ENCODE data around the gene PCP2. TPM values are rescaled to one million over a fixed set of nuclear protein-coding genes. Genes with fewer than 3 reads are reported as not detected.
A peak's percentile ranks its signal among the peaks of the same experiment; 100 is the strongest.

PCP2 gene
- total and polyA plus RNA-seq, 2 of the 13 experiments (the other 11 are each of a cell fraction or from before 2014, with no cell fraction given): 0.62 TPM; not detected in 1

- peak; percentile 69; the same call in 1 of the 2 replicates for TF ChIP-seq JUN (CRISPR knock-in tag; IDR thresholded peaks at IDR 0.05)
- TF ChIP-seq ZBTB1 (CRISPR knock-in tag; IDR thresholded peaks at IDR 0.05; ENCODE audit: borderline replicate concordance): no peak
- peak; percentile 56; the same call in 1 of the 2 replicates for TF ChIP-seq ZNF747 (CRISPR knock-in tag; IDR thresholded peaks at IDR 0.05; ENCODE audit: borderline replicate concordance)
- TF ChIP-seq SOX6 (IDR thresholded peaks at IDR 0.05): no peak
- no peak for TF ChIP-seq SOX6 (CRISPR knock-in tag; IDR thresholded peaks at IDR 0.05)
- TF ChIP-seq TBP (CRISPR knock-in tag; IDR thresholded peaks at IDR 0.05): no peak
- no peak for TF ChIP-seq MTF2 (CRISPR knock-in tag; IDR thresholded peaks at IDR 0.05; ENCODE audit: borderline replicate concordance)
- TF ChIP-seq ZNF232 (CRISPR knock-in tag; IDR thresholded peaks at IDR 0.05; ENCODE audit: borderline replicate concordance): peak; percentile 66; the same call in 1 of the 2 replicates
- peak; percentile 84; the same call in 1 of the 2 replicates for TF ChIP-seq KDM2A (CRISPR knock-in tag; IDR thresholded peaks at IDR 0.05; ENCODE audit: borderline replicate concordance, low read depth)
- TF ChIP-seq ZFY (CRISPR knock-in tag; IDR thresholded peaks at IDR 0.05): peak; percentile 54; the same call in 1 of the 2 replicates
- TF ChIP-seq ZNF569 (CRISPR knock-in tag; IDR thresholded peaks at IDR 0.05; ENCODE audit: borderline replicate concordance): no peak
- TF ChIP-seq ZNF780A (CRISPR knock-in tag; IDR thresholded peaks at IDR 0.05): no peak
- TF ChIP-seq PAXIP1 (CRISPR knock-in tag; conservative IDR thresholded peaks at IDR 0.05): no peak; the same call in 1 of the 2 replicates
- TF ChIP-seq YEATS4 (CRISPR knock-in tag; IDR thresholded peaks at IDR 0.05; ENCODE audit: borderline replicate concordance): peak; percentile 55; the same call in 1 of the 2 replicates
- no peak for TF ChIP-seq ZNF326 (CRISPR knock-in tag; IDR thresholded peaks at IDR 0.05; ENCODE audit: borderline replicate concordance)
- TF ChIP-seq ZNF737 (CRISPR knock-in tag; IDR thresholded peaks at IDR 0.05; ENCODE audit: borderline replicate concordance): no peak
- TF ChIP-seq TARDBP (CRISPR knock-in tag; IDR thresholded peaks at IDR 0.05): no peak; the same call in 1 of the 2 replicates
- TF ChIP-seq IKZF5 (CRISPR knock-in tag; IDR thresholded peaks at IDR 0.05): no peak
- TF ChIP-seq ZNF629 (CRISPR knock-in tag; conservative IDR thresholded peaks at IDR 0.05): peak; percentile 37; the same call in 1 of the 2 replicates
- TF ChIP-seq ETV5 (CRISPR knock-in tag; IDR thresholded peaks at IDR 0.05; ENCODE audit: borderline replicate concordance): peak; percentile 73
- peak; percentile 61; the same call in 1 of the 2 replicates for TF ChIP-seq BRCA1 (CRISPR knock-in tag; IDR thresholded peaks at IDR 0.05)
- TF ChIP-seq PLSCR1 (CRISPR knock-in tag; IDR thresholded peaks at IDR 0.05; ENCODE audit: borderline replicate concordance): no peak
- no peak for TF ChIP-seq FOXK1 (CRISPR knock-in tag; IDR thresholded peaks at IDR 0.05; ENCODE audit: borderline replicate concordance, low read depth)
- no peak for TF ChIP-seq ASH2L (IDR thresholded peaks at IDR 0.05; ENCODE audit: insufficient read length, low read depth, low read length)
- TF ChIP-seq RFXANK (CRISPR knock-in tag; IDR thresholded peaks at IDR 0.05): no peak
- peak; percentile 69 for TF ChIP-seq KDM5B (CRISPR knock-in tag; IDR thresholded peaks at IDR 0.05; ENCODE audit: borderline replicate concordance)
These were observed 3.3 kb upstream of the PCP2 start, which contains the start of gene STXBP2 (continued) for GRCh38 chr19:7636691-7637373.
